Ascending aorta (tissue), 2 donors: ENCODE data around the gene CHD6. TPM values are rescaled to one million over a fixed set of nuclear protein-coding genes. Genes with fewer than 3 reads are reported as not detected.

ENCODE experiments used
- DNase-seq, 2 donors: peaks; one replicate each; pipeline ENCODE4 v3.0.0-alpha.2; 2019; ENCODE audit warnings: low spot score in 2 of 2
- H3K27ac ChIP-seq, 2 donors: fragments of 200-600 bp; sonication (generic); one replicate each; pipeline ENCODE4 v1.5.1; 2016 to 2017; ENCODE audit warnings: mild to moderate bottlenecking in 1 of 2
- H3K27me3 ChIP-seq: fragments of 200-600 bp; sonication (generic); one replicate; pipeline ENCODE4 v1.5.1; 2017
- H3K36me3 ChIP-seq, 2 donors: fragments of 200-600 bp; sonication (generic); one replicate each; pipeline ENCODE4 v1.5.1; 2016
- H3K4me1 ChIP-seq, 2 donors: fragments of 200-600 bp; sonication (generic); one replicate each; pipeline ENCODE4 v1.5.1; 2016 to 2017; ENCODE audit warnings: mild to moderate bottlenecking in 1 of 2
- H3K4me3 ChIP-seq, 2 donors: fragments of 200-600 bp; sonication (generic); one replicate each; pipeline ENCODE4 v1.5.1; 2016 to 2017; ENCODE audit warnings: mild to moderate bottlenecking in 1 of 2
- H3K9me3 ChIP-seq, 2 donors: fragments of 200-600 bp; sonication (generic); one replicate each; pipeline ENCODE4 v1.5.1; 2016
- CTCF ChIP-seq, 3 experiments: fragments of 200-600 bp in 2 of 3; fragments of 450-650 bp in 1 of 3; sonication (generic) in 2 of 3; IDR thresholded peaks; one replicate each; pipeline ENCODE4 v1.5.1; 2016 to 2019; ENCODE audit warnings: antibody characterized with exemption in 3 of 3, mild to moderate bottlenecking in 1 of 3, moderate library complexity in 1 of 3
- intact Hi-C: fragments of 100-400 bp; cut with DNase I; formaldehyde crosslinking; loops from one replicate; pipeline ENCODE4 v1.15.1; 2023
- total RNA-seq: library from RNA; depleted of rRNA; stranded (reverse); fragments of >200 nt; gene quantifications from one replicate; pipeline ENCODE4 v1.1.0, GENCODE V29; 2016

CHD6 gene
- total RNA-seq, 1 donor from 2014 or later: 42.9 TPM

- no peaks in the 10 kb centered on the region for H3K4me1 ChIP-seq
- TF ChIP-seq CTCF (IDR thresholded peaks at IDR 0.05): no peak
- H3K9me3 ChIP-seq: no peaks in the 10 kb centered on the region
- H3K36me3 ChIP-seq: peaks cover 63 to 93% of the 10 kb centered on the region in 2 donors
- intact Hi-C loops: no loop called here
- no peak overlapping the region for H3K4me3 ChIP-seq
- no peak for DNase-seq
- H3K27ac ChIP-seq: no peak overlapping the region
- no peaks in the 10 kb centered on the region for H3K27me3 ChIP-seq
Observed at GRCh38 chr20:41444821-41445220, 173.4 kb downstream of the CHD6 start.

DNA sequence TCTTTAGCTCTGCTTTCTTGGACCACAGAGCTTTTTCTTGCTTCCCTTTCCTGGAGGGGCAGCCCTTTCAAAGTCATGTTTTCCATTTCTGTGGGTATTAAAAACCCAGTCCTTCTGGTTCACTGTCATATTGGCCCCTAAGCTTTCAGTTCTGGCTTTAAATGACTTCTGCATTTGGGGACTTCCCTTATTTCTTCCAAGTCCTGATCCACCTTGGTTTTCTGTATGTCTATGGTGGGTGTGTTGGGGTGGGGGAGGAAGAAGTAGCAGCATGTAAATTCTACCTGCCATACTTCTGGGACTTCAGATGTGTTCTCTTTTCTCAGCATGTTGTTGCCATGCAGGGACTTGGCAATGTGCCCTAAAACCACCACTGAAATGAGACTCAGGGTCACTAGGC is 174.5 kb downstream of the CHD6 start:
- Histone ChIP-seq H3K36me3 (peaks cover 61 to 93% of the 10 kb centered on the region in 2 donors), H3K27me3 (no peaks in the 10 kb centered on the region), H3K9me3 (no peaks in the 10 kb centered on the region), H3K4me1 (no peaks in the 10 kb centered on the region), H3K27ac (no peak overlapping the region), H3K4me3 (no peak overlapping the region)
- no peak for DNase-seq
- intact Hi-C loops: no loop called here
- no peak for TF ChIP-seq CTCF (IDR thresholded peaks at IDR 0.05)

DNA sequence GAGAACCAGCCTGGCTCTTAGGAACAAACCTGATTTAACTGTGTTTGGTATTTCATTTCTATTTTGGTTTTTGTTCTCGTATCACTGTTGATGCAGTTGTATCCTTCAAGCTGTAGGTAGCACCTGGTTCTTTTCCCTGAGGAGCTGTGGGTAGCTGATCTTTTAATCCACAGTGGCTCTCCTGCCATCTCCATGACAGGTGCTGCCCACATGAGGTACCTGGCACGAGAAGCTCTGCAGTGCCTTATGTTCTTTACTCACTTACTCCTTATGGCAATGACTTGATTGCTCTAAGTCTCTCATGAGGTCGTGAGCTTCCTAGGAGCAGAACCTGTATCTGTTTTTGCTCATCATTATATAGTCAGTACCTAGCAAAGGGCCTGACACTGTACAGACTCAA is 177.3 kb downstream of the CHD6 start:
- Histone ChIP-seq H3K9me3 (no peaks in the 10 kb centered on the region), H3K4me3 (no peak overlapping the region), H3K4me1 (no peaks in the 10 kb centered on the region), H3K27ac (no peak overlapping the region), H3K27me3 (no peaks in the 10 kb centered on the region), H3K36me3 (peaks cover 40 to 86% of the 10 kb centered on the region in 2 donors)
- no peak for TF ChIP-seq CTCF (IDR thresholded peaks at IDR 0.05)
- no peak for DNase-seq
- intact Hi-C loops: no loop called here

- no peaks in the 10 kb centered on the region for H3K9me3 ChIP-seq
- no peak overlapping the region for H3K27ac ChIP-seq
- no peak overlapping the region for H3K4me3 ChIP-seq
- intact Hi-C loops: no loop called here
- H3K4me1 ChIP-seq: no peaks in the 10 kb centered on the region
- no peak for DNase-seq
- H3K36me3 ChIP-seq: peaks cover 35 to 71% of the 10 kb centered on the region in 2 donors
- no peaks in the 10 kb centered on the region for H3K27me3 ChIP-seq
- TF ChIP-seq CTCF (IDR thresholded peaks at IDR 0.05): no peak
Observed at GRCh38 chr20:41437836-41438235, 180.3 kb downstream of the CHD6 start.

- Histone ChIP-seq H3K27me3 (no peaks in the 10 kb centered on the region), H3K4me3 (no peak overlapping the region), H3K9me3 (no peaks in the 10 kb centered on the region), H3K36me3 (peaks cover 35 to 63% of the 10 kb centered on the region in 2 donors), H3K4me1 (no peaks in the 10 kb centered on the region), H3K27ac (no peak overlapping the region)
- no peak for DNase-seq
- no peak for TF ChIP-seq CTCF (IDR thresholded peaks at IDR 0.05)
- intact Hi-C loops: no loop called here
Observed at GRCh38 chr20:41436679-41437078, 181.5 kb downstream of the CHD6 start.

- intact Hi-C loops: no loop called here
- no peaks in the 10 kb centered on the region for H3K9me3 ChIP-seq
- H3K4me3 ChIP-seq: no peak overlapping the region
- H3K27ac ChIP-seq: no peak overlapping the region
- H3K4me1 ChIP-seq: no peaks in the 10 kb centered on the region
- H3K27me3 ChIP-seq: no peaks in the 10 kb centered on the region
- no peak for DNase-seq
- no peak for TF ChIP-seq CTCF (IDR thresholded peaks at IDR 0.05)
- peaks cover 22 to 46% of the 10 kb centered on the region in 2 donors for H3K36me3 ChIP-seq
Observed at GRCh38 chr20:41433203-41433602, 185.0 kb downstream of the CHD6 start.
